Activated CD8-positive, alpha-beta T cell treated with anti-CD3 and anti-CD28 coated beads, Interleukin-2, amount 10 ng/mL, durations not matched to agents 7 days and 5 days (primary cell): ENCODE measurements around the gene MYO16. TPM values are rescaled to one million over a fixed set of nuclear protein-coding genes. Genes with fewer than 3 reads are reported as not detected.

ENCODE experiments used
- ATAC-seq: fragments of 150-1000 bp; cut with Tn5 transposase; one replicate; pipeline ENCODE4 v1.10.0; 2021; ENCODE audit warnings: moderate library complexity
- CTCF ChIA-PET: fragments of 350-600 bp; sonication (Branson Sonifier 250); formaldehyde crosslinking; loops from one replicate; lab custom pipeline; 2021; ENCODE audit warnings: antibody characterized with exemption; lab: Charles Lee
- POLR2A ChIA-PET: fragments of 350-600 bp; sonication (Branson Sonifier 250); formaldehyde crosslinking; loops from one replicate; lab custom pipeline; 2021; ENCODE audit warnings: antibody characterized with exemption; lab: Charles Lee
- DNase-seq: peaks from one replicate; pipeline ENCODE4 v3.0.0-alpha.2; 2020
- H3K27ac Mint-ChIP-seq: one replicate; pipeline ENCODE4 v1.8.0; 2021; ENCODE audit warnings: mild to moderate bottlenecking, mixed read lengths
- H3K27me3 Mint-ChIP-seq: one replicate; pipeline ENCODE4 v1.8.0; 2021; ENCODE audit warnings: low read depth, mixed read lengths
- H3K36me3 Mint-ChIP-seq: one replicate; pipeline ENCODE4 v1.8.0; 2021; ENCODE audit warnings: low read depth, mixed read lengths
- H3K4me1 Mint-ChIP-seq: one replicate; pipeline ENCODE4 v1.8.0; 2021; ENCODE audit warnings: low read depth, mixed read lengths
- H3K4me3 Mint-ChIP-seq: one replicate; pipeline ENCODE4 v1.8.0; 2021; ENCODE audit warnings: mild to moderate bottlenecking, mixed read lengths
- H3K9me3 Mint-ChIP-seq: one replicate; pipeline ENCODE4 v1.8.0; 2022; ENCODE audit warnings: mixed read lengths; ENCODE audit not compliant: insufficient read depth
- total RNA-seq, 2 experiments: library from RNA; stranded (reverse); gene quantifications; one replicate each; pipeline ENCODE4 v1.2.3, GENCODE V29; 2021

MYO16 gene
- total RNA-seq, 2 experiments from 2014 or later: not detected

- DNase-seq (no peak), ATAC-seq (no peak)
- ChIA-PET CTCF (no interaction called here), POLR2A (no interaction called here)
- Mint-ChIP-seq H3K4me3 (no peak overlapping the region), H3K36me3 (no peaks in the 10 kb centered on the region), H3K4me1 (no peaks in the 10 kb centered on the region), H3K9me3 (no peaks in the 10 kb centered on the region), H3K27me3 (no peaks in the 10 kb centered on the region), H3K27ac (no peak overlapping the region)
Observed at GRCh38 chr13:108785844-108786243, 156.4 kb downstream of the MYO16 start.

GRCh38 chr13:108786456-108787200, 157.2 kb downstream of the MYO16 start:
- H3K36me3 Mint-ChIP-seq: no peaks in the 10 kb centered on the region
- no peaks in the 10 kb centered on the region for H3K4me1 Mint-ChIP-seq
- no peaks in the 10 kb centered on the region for H3K27me3 Mint-ChIP-seq
- POLR2A ChIA-PET: no interaction called here
- ATAC-seq: no peak
- no peak for DNase-seq
- CTCF ChIA-PET: no interaction called here
- H3K4me3 Mint-ChIP-seq: no peak overlapping the region
- no peaks in the 10 kb centered on the region for H3K9me3 Mint-ChIP-seq
- H3K27ac Mint-ChIP-seq: no peak overlapping the region

GRCh38 chr13:108787700-108788414, 158.4 kb downstream of the MYO16 start:
- no peak for ATAC-seq
- Mint-ChIP-seq H3K4me1 (no peaks in the 10 kb centered on the region), H3K27me3 (no peaks in the 10 kb centered on the region), H3K36me3 (no peaks in the 10 kb centered on the region), H3K27ac (no peak overlapping the region), H3K9me3 (no peaks in the 10 kb centered on the region), H3K4me3 (no peak overlapping the region)
- ChIA-PET POLR2A (no interaction called here), CTCF (no interaction called here)
- DNase-seq: no peak

GRCh38 chr13:108789476-108789875, 160.1 kb downstream of the MYO16 start:
- ATAC-seq (no peak), DNase-seq (no peak)
- no peak overlapping the region for H3K27ac Mint-ChIP-seq
- H3K27me3 Mint-ChIP-seq: no peaks in the 10 kb centered on the region
- no peaks in the 10 kb centered on the region for H3K4me1 Mint-ChIP-seq
- ChIA-PET CTCF (no interaction called here), POLR2A (no interaction called here)
- no peak overlapping the region for H3K4me3 Mint-ChIP-seq
- H3K36me3 Mint-ChIP-seq: no peaks in the 10 kb centered on the region
- no peaks in the 10 kb centered on the region for H3K9me3 Mint-ChIP-seq

- DNase-seq (no peak), ATAC-seq (no peak)
- Mint-ChIP-seq H3K4me1 (no peaks in the 10 kb centered on the region), H3K27me3 (no peaks in the 10 kb centered on the region), H3K9me3 (no peaks in the 10 kb centered on the region), H3K27ac (no peak overlapping the region), H3K4me3 (no peak overlapping the region), H3K36me3 (no peaks in the 10 kb centered on the region)
- ChIA-PET POLR2A (no interaction called here), CTCF (no interaction called here)
Observed at GRCh38 chr13:108795841-108796240, 166.4 kb downstream of the MYO16 start.

GRCh38 chr13:108797354-108797753, 167.9 kb downstream of the MYO16 start:
- no peak for DNase-seq
- Mint-ChIP-seq H3K9me3 (no peaks in the 10 kb centered on the region), H3K4me1 (no peaks in the 10 kb centered on the region), H3K36me3 (no peaks in the 10 kb centered on the region), H3K27ac (no peak overlapping the region), H3K4me3 (no peak overlapping the region), H3K27me3 (no peaks in the 10 kb centered on the region)
- CTCF ChIA-PET: no interaction called here
- no peak for ATAC-seq
- POLR2A ChIA-PET: no interaction called here

GRCh38 chr13:108807841-108808240, 178.4 kb downstream of the MYO16 start:
- Mint-ChIP-seq H3K27ac (no peak overlapping the region), H3K9me3 (no peaks in the 10 kb centered on the region), H3K27me3 (no peaks in the 10 kb centered on the region), H3K4me3 (no peak overlapping the region), H3K4me1 (no peaks in the 10 kb centered on the region), H3K36me3 (no peaks in the 10 kb centered on the region)
- ChIA-PET CTCF (no interaction called here), POLR2A (no interaction called here)
- DNase-seq (no peak), ATAC-seq (no peak)

- Mint-ChIP-seq H3K36me3 (no peaks in the 10 kb centered on the region), H3K4me1 (no peaks in the 10 kb centered on the region), H3K27me3 (no peaks in the 10 kb centered on the region), H3K4me3 (no peak overlapping the region), H3K27ac (no peak overlapping the region), H3K9me3 (no peaks in the 10 kb centered on the region)
- DNase-seq: no peak
- ATAC-seq: no peak
- ChIA-PET POLR2A (no interaction called here), CTCF (no interaction called here)
Observed at GRCh38 chr13:108812165-108812564, 182.8 kb downstream of the MYO16 start.

GRCh38 chr13:108812661-108813060, 183.2 kb downstream of the MYO16 start:
- ChIA-PET CTCF (no interaction called here), POLR2A (no interaction called here)
- DNase-seq (no peak), ATAC-seq (no peak)
- Mint-ChIP-seq H3K9me3 (no peaks in the 10 kb centered on the region), H3K4me1 (no peaks in the 10 kb centered on the region), H3K27ac (no peak overlapping the region), H3K36me3 (no peaks in the 10 kb centered on the region), H3K4me3 (no peak overlapping the region), H3K27me3 (no peaks in the 10 kb centered on the region)

GRCh38 chr13:108813587-108814170, 184.3 kb downstream of the MYO16 start:
- ChIA-PET CTCF (no interaction called here), POLR2A (no interaction called here)
- DNase-seq (no peak), ATAC-seq (no peak)
- Mint-ChIP-seq H3K9me3 (no peaks in the 10 kb centered on the region), H3K4me1 (no peaks in the 10 kb centered on the region), H3K4me3 (no peak overlapping the region), H3K27ac (no peak overlapping the region), H3K27me3 (no peaks in the 10 kb centered on the region), H3K36me3 (no peaks in the 10 kb centered on the region)

- Mint-ChIP-seq H3K4me1 (no peaks in the 10 kb centered on the region), H3K9me3 (no peaks in the 10 kb centered on the region), H3K4me3 (no peak overlapping the region), H3K27me3 (no peaks in the 10 kb centered on the region), H3K27ac (no peak overlapping the region), H3K36me3 (no peaks in the 10 kb centered on the region)
- CTCF ChIA-PET: no interaction called here
- ATAC-seq: no peak
- no peak for DNase-seq
- POLR2A ChIA-PET: no interaction called here
Observed at GRCh38 chr13:108816375-108816774, 187.0 kb downstream of the MYO16 start.

- H3K36me3 Mint-ChIP-seq: no peaks in the 10 kb centered on the region
- CTCF ChIA-PET: no interaction called here
- H3K4me3 Mint-ChIP-seq: no peak overlapping the region
- DNase-seq (no peak), ATAC-seq (no peak)
- no peaks in the 10 kb centered on the region for H3K4me1 Mint-ChIP-seq
- H3K27ac Mint-ChIP-seq: no peak overlapping the region
- H3K9me3 Mint-ChIP-seq: peaks cover 3% of the 10 kb centered on the region
- POLR2A ChIA-PET: no interaction called here
- no peaks in the 10 kb centered on the region for H3K27me3 Mint-ChIP-seq
Observed at GRCh38 chr13:108827646-108828045, 198.2 kb downstream of the MYO16 start.
